Liver (tissue), 9 donors: ENCODE data around the gene DNAJB13. TPM values are rescaled to one million over a fixed set of nuclear protein-coding genes. Genes with fewer than 3 reads are reported as not detected.

ENCODE experiments used
- DNase-seq: peaks from one replicate; pipeline ENCODE4 v3.0.0-alpha.2; 2017; ENCODE audit warnings: low spot score
- H3K27ac ChIP-seq, 2 donors: one replicate each; pipeline ENCODE4 v1.7.0; 2013; ENCODE audit warnings: inconsistent platforms in 2 of 2, low read length in 2 of 2, control low read depth in 1 of 2, low read depth in 1 of 2, mild to moderate bottlenecking in 1 of 2
- H3K27me3 ChIP-seq, 4 donors: one replicate each; pipeline versions ENCODE4 v1.6.1 to v1.7.0; 2013; ENCODE audit warnings: low read length in 3 of 4, inconsistent platforms in 1 of 4, mild to moderate bottlenecking in 1 of 4, moderate library complexity in 1 of 4; ENCODE audit not compliant: control insufficient read depth in 4 of 4, insufficient read depth in 4 of 4
- H3K36me3 ChIP-seq, 4 donors: one replicate each; pipeline versions ENCODE4 v1.6.1 to v1.7.0; 2013; ENCODE audit warnings: low read length in 3 of 4, mild to moderate bottlenecking in 3 of 4, low read depth in 1 of 4, moderate library complexity in 1 of 4; ENCODE audit not compliant: control insufficient read depth in 4 of 4, insufficient read depth in 3 of 4
- H3K4me1 ChIP-seq, 4 donors: one replicate each; pipeline versions ENCODE4 v1.6.1 to v1.7.0; 2013; ENCODE audit warnings: low read length in 3 of 4, mild to moderate bottlenecking in 3 of 4, moderate library complexity in 1 of 4; ENCODE audit not compliant: control insufficient read depth in 4 of 4, insufficient read depth in 4 of 4
- H3K4me3 ChIP-seq, 3 donors: one replicate each; pipeline versions ENCODE4 v1.6.1 to v1.7.0; 2013; ENCODE audit warnings: low read length in 3 of 3, control low read depth in 1 of 3, low read depth in 1 of 3, mild to moderate bottlenecking in 1 of 3
- H3K9ac ChIP-seq, 2 donors: one replicate each; pipeline ENCODE4 v1.7.0; 2013; ENCODE audit warnings: low read length in 2 of 2, mild to moderate bottlenecking in 2 of 2, moderate library complexity in 2 of 2, control low read depth in 1 of 2, low read depth in 1 of 2
- H3K9me3 ChIP-seq, 4 donors: one replicate each; pipeline versions ENCODE4 v1.6.1 to v1.7.0; 2013; ENCODE audit warnings: low read length in 3 of 4; ENCODE audit not compliant: control insufficient read depth in 4 of 4
- CTCF ChIP-seq: fragments of 150-350 bp; IDR thresholded peaks from 2 replicates; pipeline ENCODE4 v1.5.1; 2017; ENCODE audit warnings: improper control_type of control experiment, low read depth, low read length; ENCODE audit not compliant: missing input control
- EGR1 ChIP-seq, 2 donors: IDR thresholded peaks; 2 replicates each; pipeline ENCODE4 v1.6.1; 2016 to 2018; ENCODE audit warnings: antibody characterized with exemption in 2 of 2, low read depth in 2 of 2
- FOXA1 ChIP-seq: IDR thresholded peaks from 2 replicates; pipeline ENCODE4 v1.6.1; 2016; ENCODE audit warnings: antibody characterized with exemption
- FOXA2 ChIP-seq: IDR thresholded peaks from 2 replicates; pipeline ENCODE4 v1.6.1; 2016; ENCODE audit warnings: antibody characterized with exemption
- GABPA ChIP-seq, 2 donors: IDR thresholded peaks in 1 of 2; conservative IDR thresholded peaks in 1 of 2; 2 replicates each; pipeline ENCODE4 v1.6.1; 2016; ENCODE audit warnings: antibody characterized with exemption in 2 of 2, mild to moderate bottlenecking in 1 of 2, moderate library complexity in 1 of 2
- HNF4A ChIP-seq, 2 donors: conservative IDR thresholded peaks; 2 replicates each; pipeline ENCODE4 v1.6.1; 2016; ENCODE audit warnings: antibody characterized with exemption in 2 of 2, mild to moderate bottlenecking in 2 of 2
- HNF4G ChIP-seq: IDR thresholded peaks from 2 replicates; pipeline ENCODE4 v1.6.1; 2016; ENCODE audit warnings: antibody characterized with exemption
- JUND ChIP-seq, 2 donors: IDR thresholded peaks; 2 replicates each; pipeline ENCODE4 v1.6.1; 2016; ENCODE audit warnings: antibody characterized with exemption in 2 of 2
- MAX ChIP-seq: IDR thresholded peaks from 2 replicates; pipeline ENCODE4 v1.6.1; 2016; ENCODE audit warnings: antibody characterized with exemption
- NR2F2 ChIP-seq: IDR thresholded peaks from 2 replicates; pipeline ENCODE4 v1.6.1; 2016; ENCODE audit warnings: antibody characterized with exemption
- RAD21 ChIP-seq, 2 donors: IDR thresholded peaks; 2 replicates each; pipeline ENCODE4 v1.6.1; 2016; ENCODE audit warnings: antibody characterized with exemption in 2 of 2, mild to moderate bottlenecking in 2 of 2
- REST ChIP-seq: IDR thresholded peaks from 2 replicates; pipeline ENCODE4 v1.6.1; 2016; ENCODE audit warnings: antibody characterized with exemption, mild to moderate bottlenecking
- RXRA ChIP-seq, 2 donors: IDR thresholded peaks; 2 replicates each; pipeline ENCODE4 v1.6.1; 2017 to 2018; ENCODE audit warnings: antibody characterized with exemption in 2 of 2, mild to moderate bottlenecking in 1 of 2
- SP1 ChIP-seq: IDR thresholded peaks from 2 replicates; pipeline ENCODE4 v1.6.1; 2018; ENCODE audit warnings: antibody characterized with exemption, mild to moderate bottlenecking
- TAF1 ChIP-seq: conservative IDR thresholded peaks from 2 replicates; pipeline ENCODE4 v1.6.1; 2016; ENCODE audit warnings: antibody characterized with exemption, mild to moderate bottlenecking
- YY1 ChIP-seq: IDR thresholded peaks from 2 replicates; pipeline ENCODE4 v1.6.1; 2016; ENCODE audit warnings: antibody characterized with exemption, mild to moderate bottlenecking
- WGBS: extraction: QIAGEN DNeasy Blood & Tissue Kit; methylation state at CpG from one replicate; pipeline ENCODE4 v1.1.7; 2013; 5-methylcytosine and 5-hydroxymethylcytosine counted together
- polyA plus RNA-seq, 2 donors: library from polyadenylated mRNA; stranded (reverse) in 1 of 2; unstranded in 1 of 2; fragments of 200-250 nt in 1 of 2; fragments of >200 nt in 1 of 2; fragmentation: Nextera tagmentation in 1 of 2; extraction: Ambion mirVana in 1 of 2; gene quantifications; one replicate each; pipeline versions ENCODE4 v1.2.1 to v1.2.3, GENCODE V29; 2013 to 2015
- total RNA-seq, 2 donors: library from RNA; depleted of rRNA; stranded (reverse); fragments of >200 nt; gene quantifications; one replicate each; pipeline ENCODE4 v1.2.3, GENCODE V29; 2014
- TF ChIP-seq, protein P1 (sequence below): IDR thresholded peaks from 2 replicates; pipeline ENCODE4 v1.6.1; 2016; ENCODE audit warnings: antibody characterized with exemption
- TF ChIP-seq, protein P2 (sequence below): IDR thresholded peaks from 2 replicates; pipeline ENCODE4 v1.6.1; 2016; ENCODE audit warnings: antibody characterized with exemption
- donor health status: healthy.
- donor health status: healthy.
- donor health status: healthy.
- donor health status: healthy.
- donor health status: healthy.

The DNAJB13 gene
- total and polyA plus RNA-seq, 4 donors, result 0.08 TPM; not detected in 3

GRCh38 chr11:73962101-73962705 is 11.4 kb downstream of the DNAJB13 start:
- H3K27me3 ChIP-seq, result no peaks in the 10 kb centered on the region
- TF ChIP-seq NR2F2, result no peak
- TF ChIP-seq RXRA (IDR thresholded peaks at IDR 0.05), result no peak
- no peak for TF ChIP-seq EGR1 (IDR thresholded peaks at IDR 0.05; ENCODE audit: low read depth in 2 of 2)
- TF ChIP-seq FOXA1, result no peak
- TF ChIP-seq MAX, result no peak
- no peak for TF ChIP-seq RAD21 (IDR thresholded peaks at IDR 0.05)
- TF ChIP-seq REST, result no peak
- TF ChIP-seq TAF1, result no peak
- TF ChIP-seq, protein P1, sequence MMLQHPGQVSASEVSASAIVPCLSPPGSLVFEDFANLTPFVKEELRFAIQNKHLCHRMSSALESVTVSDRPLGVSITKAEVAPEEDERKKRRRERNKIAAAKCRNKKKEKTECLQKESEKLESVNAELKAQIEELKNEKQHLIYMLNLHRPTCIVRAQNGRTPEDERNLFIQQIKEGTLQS, result no peak
- TF ChIP-seq CTCF, result no peak
- TF ChIP-seq HNF4G, result no peak
- no peak for TF ChIP-seq JUND (IDR thresholded peaks at IDR 0.05)
- TF ChIP-seq FOXA2, result no peak
- TF ChIP-seq SP1, result no peak
- TF ChIP-seq YY1, result no peak
- no peak for TF ChIP-seq GABPA (IDR thresholded peaks at IDR 0.05 in 1 of 2, conservative IDR thresholded peaks at IDR 0.05 in 1 of 2)
- TF ChIP-seq, protein P2, sequence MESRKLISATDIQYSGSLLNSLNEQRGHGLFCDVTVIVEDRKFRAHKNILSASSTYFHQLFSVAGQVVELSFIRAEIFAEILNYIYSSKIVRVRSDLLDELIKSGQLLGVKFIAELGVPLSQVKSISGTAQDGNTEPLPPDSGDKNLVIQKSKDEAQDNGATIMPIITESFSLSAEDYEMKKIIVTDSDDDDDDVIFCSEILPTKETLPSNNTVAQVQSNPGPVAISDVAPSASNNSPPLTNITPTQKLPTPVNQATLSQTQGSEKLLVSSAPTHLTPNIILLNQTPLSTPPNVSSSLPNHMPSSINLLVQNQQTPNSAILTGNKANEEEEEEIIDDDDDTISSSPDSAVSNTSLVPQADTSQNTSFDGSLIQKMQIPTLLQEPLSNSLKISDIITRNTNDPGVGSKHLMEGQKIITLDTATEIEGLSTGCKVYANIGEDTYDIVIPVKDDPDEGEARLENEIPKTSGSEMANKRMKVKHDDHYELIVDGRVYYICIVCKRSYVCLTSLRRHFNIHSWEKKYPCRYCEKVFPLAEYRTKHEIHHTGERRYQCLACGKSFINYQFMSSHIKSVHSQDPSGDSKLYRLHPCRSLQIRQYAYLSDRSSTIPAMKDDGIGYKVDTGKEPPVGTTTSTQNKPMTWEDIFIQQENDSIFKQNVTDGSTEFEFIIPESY, result no peak
- no peak for TF ChIP-seq HNF4A (conservative IDR thresholded peaks at IDR 0.05)
- WGBS, result 76% methylated on average over 7 of the region's 7 CpGs
- DNase-seq, result no peak
- no peaks in the 10 kb centered on the region for H3K36me3 ChIP-seq
- no peak overlapping the region for H3K27ac ChIP-seq
- H3K9ac ChIP-seq, result no peak overlapping the region
- peaks cover 0 to 6% (median 1%) of the 10 kb centered on the region in 4 donors for H3K4me1 ChIP-seq
- H3K4me3 ChIP-seq, result no peak overlapping the region
- H3K9me3 ChIP-seq, result no peaks in the 10 kb centered on the region
